ENCODE measurements around the gene EDAR. TPM values are rescaled to one million over a fixed set of nuclear protein-coding genes. Genes with fewer than 3 reads are reported as not detected.

Gene EDAR
- total RNA-seq, 2 donors from 2014 or later: not detected

- Mint-ChIP-seq H3K36me3 (ENCODE audit: low read depth) (no peaks in the 10 kb centered on the region), H3K4me1 (peaks cover 3% of the 10 kb centered on the region), H3K27ac (no peak overlapping the region), H3K9me3 (no peaks in the 10 kb centered on the region), H3K4me3 (no peak overlapping the region), H3K27me3 (ENCODE audit: insufficient read depth) (no peaks in the 10 kb centered on the region)
- no peaks in the 10 kb centered on the region for H3K27me3 ChIP-seq (ENCODE audit: control insufficient read depth, insufficient read depth, low read length, poor library complexity, severe bottlenecking)
- WGBS, 2 experiments (ENCODE audit: insufficient coverage in 1 of 2, insufficient read length in 1 of 2): 86 to 89% methylated on average over 3 of the region's 3 CpGs
- H3K9me3 ChIP-seq (ENCODE audit: control insufficient read depth, low read length): no peaks in the 10 kb centered on the region
- DNase-seq: no peak
- no peak overlapping the region for H3K27ac ChIP-seq (ENCODE audit: low read depth, low read length)
- H3K4me3 ChIP-seq (ENCODE audit: low read length): no peak overlapping the region
- no peaks in the 10 kb centered on the region for H3K4me1 ChIP-seq (ENCODE audit: control insufficient read depth, insufficient read depth, low read length)
- H3K9ac ChIP-seq (ENCODE audit: extremely low read depth, low read length, poor library complexity, severe bottlenecking): no peak overlapping the region
- no peak for TF ChIP-seq CTCF (conservative IDR thresholded peaks at IDR 0.05)
- H3K36me3 ChIP-seq (ENCODE audit: control insufficient read depth, insufficient read depth, low read length): no peaks in the 10 kb centered on the region
These were observed 12.2 kb upstream of the EDAR start for GRCh38 chr2:109001201-109001600.

GRCh38 chr2:109000738-109001137 is 11.7 kb upstream of the EDAR start:
- H3K4me1 ChIP-seq (ENCODE audit: control insufficient read depth, insufficient read depth, low read length): no peaks in the 10 kb centered on the region
- no peaks in the 10 kb centered on the region for H3K36me3 ChIP-seq (ENCODE audit: control insufficient read depth, insufficient read depth, low read length)
- 90 to 92% methylated on average over 3 to 4 of the region's 4 CpGs for WGBS, 2 experiments (ENCODE audit: insufficient coverage in 1 of 2, insufficient read length in 1 of 2)
- Mint-ChIP-seq H3K4me1 (peaks cover 3% of the 10 kb centered on the region), H3K27me3 (ENCODE audit: insufficient read depth) (no peaks in the 10 kb centered on the region), H3K4me3 (no peak overlapping the region), H3K9me3 (no peaks in the 10 kb centered on the region), H3K27ac (no peak overlapping the region), H3K36me3 (ENCODE audit: low read depth) (no peaks in the 10 kb centered on the region)
- no peak overlapping the region for H3K4me3 ChIP-seq (ENCODE audit: low read length)
- TF ChIP-seq CTCF (conservative IDR thresholded peaks at IDR 0.05): no peak
- DNase-seq: no peak
- H3K9ac ChIP-seq (ENCODE audit: extremely low read depth, low read length, poor library complexity, severe bottlenecking): no peak overlapping the region
- H3K9me3 ChIP-seq (ENCODE audit: control insufficient read depth, low read length): no peaks in the 10 kb centered on the region
- H3K27me3 ChIP-seq (ENCODE audit: control insufficient read depth, insufficient read depth, low read length, poor library complexity, severe bottlenecking): no peaks in the 10 kb centered on the region
- H3K27ac ChIP-seq (ENCODE audit: low read depth, low read length): no peak overlapping the region

- DNase-seq: no peak
- H3K36me3 Mint-ChIP-seq (ENCODE audit: low read depth): no peaks in the 10 kb centered on the region
- no peak overlapping the region for H3K4me3 Mint-ChIP-seq
- no peaks in the 10 kb centered on the region for H3K27me3 Mint-ChIP-seq (ENCODE audit: insufficient read depth)
- TF ChIP-seq CTCF (conservative IDR thresholded peaks at IDR 0.05): no peak
- H3K9me3 Mint-ChIP-seq: no peaks in the 10 kb centered on the region
- H3K27ac ChIP-seq (ENCODE audit: low read depth, low read length): no peak overlapping the region
- 90 to 100% methylated on average over 2 to 3 of the region's 3 CpGs for WGBS, 2 experiments (ENCODE audit: insufficient coverage in 1 of 2, insufficient read length in 1 of 2)
- no peaks in the 10 kb centered on the region for H3K4me1 ChIP-seq (ENCODE audit: control insufficient read depth, insufficient read depth, low read length)
- H3K9me3 ChIP-seq (ENCODE audit: control insufficient read depth, low read length): no peaks in the 10 kb centered on the region
- H3K27me3 ChIP-seq (ENCODE audit: control insufficient read depth, insufficient read depth, low read length, poor library complexity, severe bottlenecking): no peaks in the 10 kb centered on the region
- H3K9ac ChIP-seq (ENCODE audit: extremely low read depth, low read length, poor library complexity, severe bottlenecking): no peak overlapping the region
- no peak overlapping the region for H3K4me3 ChIP-seq (ENCODE audit: low read length)
- no peak overlapping the region for H3K27ac Mint-ChIP-seq
- no peaks in the 10 kb centered on the region for H3K36me3 ChIP-seq (ENCODE audit: control insufficient read depth, insufficient read depth, low read length)
- peaks cover 3% of the 10 kb centered on the region for H3K4me1 Mint-ChIP-seq
These were observed 9.9 kb upstream of the EDAR start for GRCh38 chr2:108998911-108999310.
